ENCODE data around the gene RBBP4.
"Not testable (repeated sequence)": the region's sequence is repeated elsewhere in the genome, so short reads cannot be mapped to it uniquely, and the experiment has no call there.

The RBBP4 gene

DNA sequence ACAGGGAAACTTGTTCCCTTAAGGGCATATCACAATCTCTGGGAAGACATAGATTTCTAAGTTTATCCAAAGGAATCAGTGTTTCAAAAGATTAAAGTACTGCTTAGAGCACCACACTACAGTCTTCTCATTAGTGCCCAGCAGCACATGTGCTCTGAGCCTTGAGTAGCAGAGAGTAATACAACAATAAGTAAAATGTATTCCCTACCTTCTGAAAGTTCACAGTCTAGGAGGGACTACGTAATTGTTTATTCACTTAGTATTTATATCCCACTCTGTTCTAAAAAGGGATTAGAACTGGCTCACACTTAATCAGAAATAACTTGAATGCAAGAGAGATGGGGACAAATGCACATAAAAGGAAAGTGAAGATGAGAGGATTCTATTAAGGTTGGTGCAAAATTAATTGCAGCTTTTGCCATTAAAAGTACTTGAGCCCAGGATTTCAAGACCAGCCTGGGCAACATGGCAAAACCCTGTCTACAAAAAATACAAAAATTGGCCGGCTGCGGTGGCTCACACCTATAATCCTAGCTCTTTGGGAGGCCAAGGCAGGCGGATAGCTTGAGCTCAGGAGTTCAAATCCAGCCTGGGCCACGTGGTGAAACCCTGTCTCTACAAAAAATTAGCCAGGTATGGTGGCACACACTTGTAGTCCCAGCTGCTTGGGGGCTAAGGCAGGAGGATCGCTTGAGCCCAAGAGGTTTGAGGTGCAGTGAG is 42.6 kb downstream of the RBBP4 start:
- no peak for DNase-seq (ENCODE audit: low spot score)

DNA sequence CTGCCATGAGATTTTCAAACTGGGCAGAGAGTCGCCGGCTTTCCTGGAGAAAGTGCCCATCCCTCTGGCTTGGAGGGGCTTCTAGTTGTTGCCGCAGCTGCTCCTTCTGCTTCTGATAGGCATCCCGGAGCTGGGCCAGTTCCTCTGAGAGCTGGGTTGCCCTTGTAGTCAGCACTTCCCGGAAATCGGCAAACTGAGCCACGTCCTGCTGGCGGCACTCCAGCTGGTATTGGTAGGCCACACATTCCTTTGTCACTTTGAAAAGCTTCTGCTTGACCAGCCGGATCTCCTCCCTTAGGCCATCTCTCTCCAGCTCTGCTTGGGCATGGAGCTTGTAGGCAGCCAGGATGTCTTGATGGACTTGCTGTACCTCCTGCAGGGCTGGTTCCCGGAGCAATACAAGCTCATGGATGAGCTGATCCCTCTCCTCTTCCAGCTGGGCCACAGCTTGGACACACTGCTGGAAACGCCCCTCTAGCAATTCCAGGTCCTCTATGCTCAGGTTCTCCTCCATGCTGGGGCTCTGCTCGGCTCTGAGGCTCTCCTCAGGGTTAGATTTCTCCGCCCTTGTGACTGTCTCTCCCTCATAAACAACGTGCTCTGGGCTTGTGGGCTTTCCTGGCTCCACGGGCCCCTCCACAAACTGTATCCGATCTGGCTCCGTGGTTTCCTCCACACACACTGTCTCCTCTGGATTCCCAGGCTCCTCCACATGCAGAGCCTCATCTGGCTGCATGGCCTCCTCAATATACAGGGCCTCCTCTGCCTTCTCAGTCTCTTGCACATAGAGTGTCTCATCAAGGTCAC is 44.3 kb downstream of the RBBP4 start:
- no peak for DNase-seq (ENCODE audit: low spot score)

DNA sequence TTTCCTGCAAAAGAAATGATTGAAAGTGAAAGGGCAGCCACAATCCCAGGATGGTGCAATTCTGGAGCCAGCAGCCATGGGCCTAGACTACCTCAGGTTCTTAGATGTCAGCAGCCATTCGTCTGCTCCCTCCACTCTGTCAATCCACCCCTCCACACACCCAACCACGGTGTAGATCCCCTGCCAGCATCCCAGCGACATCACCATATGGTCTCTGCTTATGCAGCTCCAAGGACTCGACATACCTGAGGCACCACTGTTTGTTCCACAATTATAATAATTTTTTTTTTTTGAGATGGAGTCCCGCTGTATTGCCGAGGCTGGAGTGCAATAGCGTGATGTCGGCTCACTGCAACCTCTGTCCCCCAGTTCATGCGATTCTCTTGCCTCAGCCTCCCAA is 45.0 kb downstream of the RBBP4 start:
- no peak for DNase-seq (ENCODE audit: low spot score)

DNA sequence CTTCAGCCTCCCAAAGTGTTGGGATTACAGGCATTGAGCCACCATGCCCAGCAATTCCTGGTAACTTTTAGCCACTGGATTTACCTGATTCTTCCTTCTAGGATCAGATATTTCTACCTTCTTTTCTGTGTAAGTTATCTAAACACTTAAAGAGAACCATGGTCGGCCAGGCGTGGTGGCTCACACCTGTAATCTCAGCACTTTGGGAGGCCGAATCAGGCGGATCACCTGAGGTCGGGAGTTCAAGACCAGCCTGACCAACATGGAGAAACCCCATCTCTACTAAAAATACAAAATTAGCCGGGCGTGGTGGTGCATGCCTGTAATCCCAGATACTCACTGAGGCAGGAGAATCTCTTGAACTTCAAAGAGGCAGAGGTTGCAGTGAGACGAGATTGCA is 46.0 kb downstream of the RBBP4 start:
- not testable (repeated sequence) for DNase-seq (ENCODE audit: low spot score)

DNA sequence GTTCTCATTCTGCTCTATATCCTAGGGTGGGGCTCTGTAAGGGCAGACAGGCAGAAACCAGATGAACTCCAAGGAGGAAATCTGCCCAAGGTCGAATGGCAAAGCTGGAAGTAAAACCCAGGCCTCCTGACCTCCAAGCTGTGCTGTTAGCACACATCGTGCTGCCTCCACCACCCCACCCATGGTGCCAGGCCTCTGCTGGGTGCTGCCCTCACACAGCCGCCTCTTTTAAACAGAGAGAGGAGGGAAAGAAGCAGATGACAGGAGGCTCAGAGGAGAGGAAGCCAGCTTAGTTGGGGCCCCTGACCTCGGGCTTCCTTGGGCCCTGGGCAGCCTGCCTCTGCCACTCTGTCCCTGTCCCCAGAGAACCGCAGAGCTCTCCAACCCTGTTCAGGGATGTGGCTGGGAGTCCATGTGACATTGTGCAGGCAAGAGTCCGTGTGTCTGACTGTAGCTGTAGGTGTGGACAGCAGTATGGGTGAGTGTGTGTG is 50.5 kb downstream of the RBBP4 start:
- no peak for DNase-seq (ENCODE audit: low spot score)

DNA sequence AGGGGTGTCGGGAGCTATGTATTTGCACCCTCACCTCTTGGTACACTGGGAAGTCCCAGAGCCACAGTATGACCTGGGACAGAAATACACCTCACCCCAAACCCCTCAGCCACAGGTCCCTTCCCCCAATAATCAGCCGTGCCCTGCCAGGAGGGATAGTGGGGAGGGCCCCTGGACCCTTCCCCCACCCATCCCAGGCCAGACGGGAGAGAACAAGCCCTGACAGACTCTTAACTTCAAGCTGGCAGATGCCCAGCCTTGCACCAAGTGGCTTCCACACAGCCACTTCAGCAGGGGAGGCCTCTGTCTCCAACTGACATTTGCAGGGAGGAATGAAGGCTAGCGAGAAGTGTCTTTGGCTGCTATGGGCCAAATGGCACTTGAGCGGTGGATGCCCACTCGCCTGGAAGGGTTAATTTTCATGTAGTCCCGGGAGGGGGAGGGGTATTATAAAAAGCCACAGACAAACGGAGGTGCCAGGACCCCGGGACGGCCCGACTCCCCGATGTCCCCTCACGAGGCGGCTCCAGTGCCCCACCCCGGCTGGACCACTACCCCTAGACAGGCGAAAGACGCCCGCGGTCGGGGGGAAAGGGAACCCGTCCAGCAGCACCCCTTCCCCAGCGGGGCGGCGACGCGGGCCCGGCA is 51.1 kb downstream of the RBBP4 start:
- DNase-seq (ENCODE audit: low spot score): no peak

DNA sequence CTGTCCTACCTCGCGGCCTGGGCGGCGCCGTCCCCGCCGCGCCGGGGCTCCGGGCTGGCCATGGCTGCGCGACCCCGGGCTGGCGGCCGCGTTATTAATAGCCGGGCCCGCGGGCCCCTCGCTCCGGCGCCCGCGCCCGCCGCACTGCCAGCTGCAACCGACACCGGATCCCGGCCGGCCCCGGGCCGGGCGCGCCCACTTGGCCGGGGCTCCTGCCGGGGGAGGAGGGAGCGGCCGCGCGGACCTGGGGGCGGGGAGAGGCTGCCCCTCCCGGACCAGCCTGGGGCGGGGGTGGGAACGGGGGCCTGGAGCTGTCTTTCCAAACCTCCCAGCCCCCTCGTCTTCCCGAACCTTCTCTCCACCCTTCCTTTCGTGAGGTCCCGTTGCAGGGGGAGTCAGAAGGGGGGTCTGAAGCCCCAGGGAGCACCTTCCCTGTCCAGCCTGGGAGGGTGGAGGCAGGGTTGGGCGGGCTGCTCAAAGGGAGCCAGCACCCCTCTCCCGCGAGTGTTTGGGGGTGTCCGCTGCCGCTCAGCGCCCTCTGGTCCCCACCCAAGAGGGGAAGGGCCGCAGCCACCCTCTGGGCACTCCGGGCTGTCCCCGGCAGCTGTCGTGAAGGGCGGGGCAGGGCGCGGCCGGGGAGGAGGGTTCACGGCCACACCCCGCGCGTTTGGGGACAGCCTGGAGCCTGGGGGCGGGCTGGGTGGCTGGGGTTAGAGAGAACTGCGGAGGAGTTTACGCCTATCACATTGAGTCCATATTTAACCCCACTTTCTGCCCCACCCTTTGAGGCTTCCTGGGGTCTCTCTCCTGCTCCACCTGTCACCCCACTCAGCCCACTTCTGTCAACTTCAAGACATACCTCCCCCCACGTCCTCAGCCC is 51.8 kb downstream of the RBBP4 start, which contains the start of gene SYNC:
SYNC (minus strand) TSS at position 172 of the 880 bp plus-strand sequence; CDS start at position 62, 110 bp downstream.
- DNase-seq (ENCODE audit: low spot score): peak; percentile 65

DNA sequence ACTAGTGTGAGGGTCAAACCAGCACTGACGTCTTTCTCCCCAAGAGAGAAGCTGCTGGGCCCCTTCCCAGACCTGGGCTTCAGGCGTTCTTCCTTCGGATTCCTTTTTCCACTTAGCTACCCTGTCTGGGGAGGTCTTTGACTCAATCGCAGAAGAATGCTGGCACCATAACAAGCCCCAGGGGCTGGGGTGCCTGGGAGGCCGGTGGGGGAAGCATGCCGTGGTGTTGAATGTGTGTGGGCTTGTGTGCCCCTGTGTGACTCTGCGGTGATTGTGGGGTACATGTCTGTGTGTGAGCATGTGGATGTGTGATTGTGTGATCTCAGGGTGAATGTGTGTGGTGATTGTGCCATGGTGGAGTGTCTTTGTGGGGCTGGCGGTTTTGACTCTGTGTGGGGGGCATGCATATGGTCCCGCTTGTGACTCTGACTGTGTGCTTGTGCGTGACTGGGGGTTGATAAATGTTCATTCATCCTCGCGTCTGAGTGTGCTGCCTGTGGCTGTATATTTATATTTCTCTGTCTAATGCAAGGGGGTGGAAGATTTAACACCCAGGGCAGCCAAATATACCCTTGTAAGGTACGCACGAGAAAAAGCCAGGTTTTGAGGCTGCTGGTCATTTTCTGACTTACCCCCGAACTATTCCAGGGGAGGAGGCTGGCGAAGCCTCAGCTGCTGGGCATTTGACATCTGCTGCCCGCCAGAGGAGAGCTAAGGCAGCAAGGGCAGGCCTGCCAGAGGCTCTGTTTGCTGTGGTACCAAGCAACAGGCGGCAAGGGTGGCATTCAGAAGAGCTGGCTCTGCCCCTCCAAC is 52.7 kb downstream of the RBBP4 start:
- no peak for DNase-seq (ENCODE audit: low spot score)

DNA sequence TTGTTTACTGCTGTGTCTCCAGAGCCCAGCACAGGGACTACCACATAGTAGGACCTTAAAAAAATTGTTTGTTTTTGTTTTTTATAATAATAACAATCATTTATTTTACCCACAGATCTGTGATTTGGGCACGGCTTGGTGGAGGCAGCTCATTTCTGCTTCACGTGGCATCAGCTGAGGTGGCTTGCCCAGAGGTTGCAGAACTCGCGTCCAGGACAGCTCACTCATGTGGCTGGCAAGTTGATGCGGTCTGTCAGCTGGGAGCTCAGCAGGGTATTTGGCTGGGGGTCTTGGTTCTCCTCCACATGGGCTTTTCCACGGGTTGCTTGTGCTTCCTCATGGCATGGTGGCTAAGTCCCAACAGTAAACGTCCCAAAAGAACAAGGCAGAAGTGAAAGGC is 54.5 kb downstream of the RBBP4 start:
- no peak for DNase-seq (ENCODE audit: low spot score)

DNA sequence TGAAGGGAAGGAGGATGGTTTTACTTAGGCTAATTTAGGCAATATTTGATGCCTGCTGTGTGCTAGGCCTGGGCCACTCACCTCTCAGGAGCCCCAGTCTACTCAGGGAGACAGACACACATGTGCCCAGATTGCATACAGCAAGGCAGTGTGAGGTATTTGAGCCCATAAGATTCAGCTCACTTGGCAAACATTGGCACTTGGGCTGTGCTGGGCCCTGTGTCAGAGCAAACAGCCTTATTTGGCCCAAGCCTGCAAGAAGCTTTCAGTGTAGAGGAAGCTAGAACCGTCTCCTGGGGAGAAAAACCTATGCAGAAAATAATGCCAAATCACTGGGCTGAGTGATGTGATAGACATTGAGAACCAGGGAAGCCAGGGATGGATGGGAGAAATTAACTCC is 55.5 kb downstream of the RBBP4 start:
- no peak for DNase-seq (ENCODE audit: low spot score)

DNA sequence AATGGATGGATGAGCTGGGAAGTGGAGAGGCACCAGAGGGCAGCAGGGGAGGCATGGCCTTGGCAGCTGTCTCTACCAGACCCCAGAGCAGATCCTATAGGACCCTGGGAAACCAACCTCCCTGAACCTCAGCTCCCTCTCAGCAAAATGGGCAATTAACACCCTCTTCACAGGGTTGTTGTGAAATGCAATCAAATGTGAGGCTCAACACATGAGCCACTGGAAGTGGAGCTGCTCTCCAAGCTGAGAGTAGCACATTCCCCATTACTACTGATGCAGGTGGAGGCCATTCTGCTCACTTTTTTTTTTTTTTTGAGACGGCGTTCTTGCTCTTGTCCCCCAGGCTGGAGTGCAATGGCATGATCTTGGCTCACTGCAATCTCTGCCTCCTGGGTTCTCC is 58.1 kb downstream of the RBBP4 start:
- DNase-seq (ENCODE audit: low spot score): no peak

DNA sequence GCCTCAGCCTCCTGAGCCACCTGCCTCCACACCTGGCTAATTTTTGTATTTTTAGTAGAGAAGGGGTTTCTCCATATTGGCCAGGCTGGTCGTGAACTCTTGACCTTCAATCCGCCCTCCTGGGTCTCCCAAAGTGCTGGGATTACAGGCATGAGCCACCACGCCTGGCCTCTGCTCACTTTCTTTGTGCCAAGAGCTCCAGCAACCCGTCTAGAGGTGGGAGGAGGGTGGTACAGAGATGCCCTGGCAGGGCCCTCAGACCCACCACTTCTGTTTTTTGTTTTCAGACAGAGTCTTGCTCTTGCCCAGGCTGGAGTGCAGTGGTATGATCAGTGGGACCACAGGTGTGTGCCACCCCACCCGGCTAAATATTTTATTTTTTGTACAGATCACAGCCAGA is 58.5 kb downstream of the RBBP4 start:
- DNase-seq (ENCODE audit: low spot score): no peak

DNA sequence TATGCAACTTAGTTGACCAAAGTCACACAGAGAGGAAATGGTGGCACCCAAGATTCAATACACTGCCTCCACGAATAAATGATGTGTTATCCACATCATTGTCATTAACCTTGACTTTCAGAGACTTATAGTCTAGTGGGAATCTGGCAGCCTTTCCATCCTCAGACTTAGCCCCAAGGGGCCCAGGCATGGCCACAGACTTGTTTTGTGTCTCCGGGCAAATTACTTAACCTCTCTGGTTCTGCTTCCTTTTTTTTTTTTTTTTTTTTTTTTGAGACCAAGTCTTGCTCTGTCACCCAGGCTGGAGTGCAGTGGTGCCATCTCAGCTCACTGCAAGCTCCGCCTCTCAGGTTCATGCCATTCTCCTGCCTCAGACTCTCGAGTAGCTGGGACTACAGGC is 60.2 kb downstream of the RBBP4 start:
- DNase-seq (ENCODE audit: low spot score): peak; percentile 3

DNA sequence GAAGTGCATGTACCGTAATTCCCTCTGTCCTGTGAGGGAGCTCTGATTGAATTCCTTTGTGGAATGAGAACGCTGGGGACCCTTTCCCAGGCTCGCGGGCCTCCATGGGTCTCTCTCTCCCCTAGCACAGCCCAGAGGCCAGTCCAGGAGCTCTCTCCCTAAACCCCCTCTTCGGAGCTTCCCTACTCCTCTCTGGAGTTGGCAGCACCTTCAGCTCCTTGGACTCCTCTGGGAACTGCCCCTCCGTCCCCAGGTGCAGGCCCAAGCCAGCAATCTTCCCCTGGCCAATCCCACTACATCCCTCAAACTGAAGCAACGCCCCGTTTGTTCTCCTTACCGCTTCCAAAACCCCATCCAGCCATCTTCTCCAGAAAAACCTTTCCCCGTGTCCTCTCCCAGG is 62.1 kb downstream of the RBBP4 start:
- peak; percentile 3 for DNase-seq (ENCODE audit: low spot score)

DNA sequence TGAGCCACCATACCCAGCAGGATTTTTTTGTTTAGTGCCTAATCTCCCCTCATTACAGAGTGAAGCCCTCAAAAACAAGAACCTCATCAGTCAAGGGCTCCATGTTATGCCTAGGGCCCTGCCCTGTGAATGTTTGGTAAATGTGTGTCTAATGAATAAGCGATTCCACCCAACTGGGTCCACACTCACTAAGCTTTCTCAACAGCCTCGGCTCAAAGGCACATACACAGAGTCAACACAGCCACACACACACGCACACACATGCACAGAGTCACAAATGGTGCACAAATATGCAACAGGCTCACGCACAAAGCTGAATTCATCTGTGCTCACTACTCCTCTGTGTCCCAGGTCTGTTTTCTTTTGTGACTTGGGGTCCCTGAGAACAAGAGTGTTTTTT is 63.3 kb downstream of the RBBP4 start:
- DNase-seq (ENCODE audit: low spot score): peak; percentile 3

DNA sequence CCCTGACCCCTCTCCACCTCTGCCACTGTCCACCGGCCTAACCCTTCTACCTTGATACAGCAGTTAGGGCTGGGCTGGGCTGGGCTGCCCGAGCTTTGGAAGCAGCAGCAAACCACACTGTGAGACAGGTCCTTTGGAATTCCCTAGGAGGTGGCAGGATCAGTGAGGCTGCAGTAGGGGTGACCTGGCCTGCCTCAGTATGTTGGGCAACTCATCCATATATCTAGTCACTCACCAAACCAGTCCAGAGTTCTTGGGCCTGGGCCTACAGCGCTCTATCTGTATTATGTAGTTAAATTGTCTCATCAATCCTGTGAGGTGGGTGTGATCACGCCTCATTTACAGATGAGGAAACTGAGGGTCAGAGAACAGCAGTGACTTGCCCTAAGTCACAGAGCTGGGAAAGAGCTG is 64.9 kb downstream of the RBBP4 start:
- DNase-seq (ENCODE audit: low spot score): peak; percentile 3

DNA sequence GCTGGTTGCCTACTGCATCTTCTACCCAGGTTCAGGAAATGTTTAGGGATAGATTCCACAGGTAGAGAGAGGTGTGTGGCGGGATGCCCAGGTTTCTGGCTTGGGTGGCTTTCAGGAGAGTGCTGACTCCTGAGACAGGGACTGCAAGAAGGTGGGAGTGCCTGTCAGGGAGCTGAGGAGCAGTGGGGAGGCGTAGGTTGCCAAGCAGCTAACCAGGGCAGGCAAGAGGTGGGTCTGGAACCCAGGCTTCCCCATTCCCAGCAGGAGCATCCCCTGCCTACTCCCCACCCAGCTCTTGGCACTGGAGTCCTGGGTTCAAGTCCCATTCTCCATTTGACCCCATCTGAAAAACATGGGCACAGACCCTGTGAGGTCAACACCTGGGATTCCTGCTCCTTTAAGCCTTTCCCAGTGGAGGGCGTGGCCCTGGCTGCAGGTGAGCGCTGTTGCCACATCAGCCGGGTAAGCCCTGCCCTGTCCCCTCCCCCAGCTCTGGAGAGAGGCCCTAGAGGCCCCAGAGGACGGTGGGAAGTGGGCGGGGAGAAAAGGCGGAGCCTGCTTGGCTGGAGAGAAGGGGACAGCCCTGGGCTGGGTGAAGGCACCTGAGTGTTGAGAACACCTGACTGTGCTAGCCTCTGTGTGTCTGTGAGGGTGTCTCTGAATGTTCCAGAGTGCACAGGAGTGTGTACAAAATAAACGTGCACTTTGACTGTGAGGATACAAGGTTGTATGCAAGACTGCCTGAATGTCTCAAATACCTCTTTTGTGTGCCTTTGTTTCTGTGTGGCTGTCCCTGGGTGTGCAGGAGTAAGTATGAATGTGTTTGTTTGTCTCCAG is 65.5 kb downstream of the RBBP4 start:
- peak; percentile 85 for DNase-seq (ENCODE audit: low spot score)

DNA sequence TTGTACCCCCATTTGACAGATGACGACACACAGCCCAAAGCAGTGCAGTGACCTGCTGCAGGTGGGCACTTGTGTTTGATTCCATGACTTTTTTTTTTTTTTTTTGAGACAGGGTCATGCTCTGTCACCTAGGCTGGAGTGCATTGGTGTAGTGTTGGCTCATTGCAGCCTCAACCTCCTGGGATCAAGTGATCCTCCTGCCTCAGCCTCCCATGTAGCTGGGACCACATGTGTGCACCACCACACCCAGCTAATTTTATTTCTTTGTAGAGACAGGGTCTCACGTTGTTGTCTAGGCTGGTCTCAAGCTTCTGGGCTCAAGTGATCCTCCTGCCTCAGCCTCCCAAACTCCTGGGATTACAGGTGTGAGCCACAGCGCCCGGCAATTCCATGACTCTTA is 66.5 kb downstream of the RBBP4 start:
- no peak for DNase-seq (ENCODE audit: low spot score)

DNA sequence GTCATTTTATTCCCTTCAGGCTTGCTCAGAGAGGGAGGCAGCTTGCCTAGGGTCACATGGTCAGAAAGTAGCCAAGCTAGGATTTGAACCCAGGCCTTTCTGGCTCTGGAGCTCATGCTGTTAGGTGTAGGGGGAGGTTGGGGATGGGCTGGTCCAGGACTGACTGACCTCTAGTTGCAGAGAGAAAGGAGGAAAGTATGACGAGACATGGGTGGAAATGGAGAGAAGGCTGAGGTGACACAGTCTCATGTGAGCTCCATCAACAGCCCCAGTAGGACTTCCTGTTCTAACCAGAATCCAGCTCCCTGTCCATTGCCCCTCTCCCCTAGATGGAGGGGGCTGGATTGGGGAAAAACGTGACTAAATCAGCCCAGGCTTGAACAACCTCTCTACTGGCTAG is 67.0 kb downstream of the RBBP4 start:
- DNase-seq (ENCODE audit: low spot score): no peak

DNA sequence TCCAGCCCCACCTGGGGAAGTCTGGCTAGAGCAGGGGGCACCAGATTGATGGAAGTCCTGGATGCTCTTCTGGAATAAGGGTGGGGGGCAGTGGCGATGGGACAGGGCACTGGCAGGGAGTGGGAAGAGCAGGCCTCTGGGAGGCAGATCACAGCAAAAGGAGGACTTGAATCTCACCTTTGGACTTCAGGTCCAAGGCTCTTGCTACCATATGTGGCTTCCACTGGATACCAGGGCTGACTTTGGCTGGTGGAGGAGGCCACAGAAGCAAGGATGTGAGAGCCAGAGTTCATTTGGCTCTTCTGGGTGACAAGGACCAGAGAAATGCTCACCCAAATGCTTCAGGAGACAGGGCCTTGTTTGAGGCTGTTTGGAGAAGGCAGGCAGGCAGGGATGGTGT is 67.5 kb downstream of the RBBP4 start:
- no peak for DNase-seq (ENCODE audit: low spot score)

Measured in hematopoietic multipotent progenitor cell treated with erythropoietin and hydrocortisone succinate and interleukin-3 and kit ligand, for 17 days (in vitro differentiated cells).